ENCODE results near the gene FAM25A. TPM values are rescaled to one million over a fixed set of nuclear protein-coding genes. Genes with fewer than 3 reads are reported as not detected.

Gene FAM25A
- not detected in 2 replicates for total RNA-seq

DNA sequence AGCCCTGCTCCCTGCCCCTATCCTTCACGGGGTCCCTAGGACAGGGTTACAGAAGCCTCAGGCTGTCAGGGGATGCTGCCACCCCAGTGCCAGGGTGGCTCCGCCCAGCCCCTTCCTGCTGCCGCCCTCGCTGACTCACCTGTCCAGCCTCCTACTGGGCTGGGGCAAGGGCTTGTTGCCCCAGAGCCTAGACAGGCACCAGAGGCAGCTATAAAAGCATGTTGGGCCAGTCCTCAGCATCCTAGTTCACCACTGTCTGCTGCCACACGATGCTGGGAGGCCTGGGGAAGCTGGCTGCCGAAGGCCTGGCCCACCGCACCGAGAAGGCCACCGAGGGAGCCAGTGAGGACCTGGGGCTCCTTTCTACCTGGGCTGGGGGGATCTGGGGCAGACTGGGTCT lies at the start of gene FAM25A:
Gene FAM25A (plus strand): TSS at position 239 of the 400 bp plus-strand sequence. CDS start 31 bp downstream, at position 270.

Small RNA genes within 50 kb of the gene (small RNA-seq; reads per million reads assigned to genes)
- gene AL136982.5 (not detected), gene BMS1P3 (not detected), gene FAM25A (not detected), gene RNU6-529P (not detected)

Other genes with a start within 250 kb of the FAM25A start
- gene MMRN2, start 62.7 kb upstream of the FAM25A start, total RNA-seq, result 262 and 371 TPM in 2 replicates
- 53.1 and 60.4 TPM in 2 replicates for gene SNCG, start 61.7 kb upstream of the FAM25A start, total RNA-seq
- 10.0 and 11.4 TPM in 2 replicates for gene ADIRF, start 51.8 kb upstream of the FAM25A start, total RNA-seq
- 144 and 166 TPM in 2 replicates for gene GLUD1, start 74.5 kb downstream of the FAM25A start, total RNA-seq
- 25.2 and 30.5 TPM in 2 replicates for gene SHLD2, start 74.9 kb downstream of the FAM25A start, total RNA-seq
- gene NUTM2A, start 205.2 kb downstream of the FAM25A start, total RNA-seq, result 0.48 and 0.65 TPM in 2 replicates

Data from vein endothelial cell (primary cell).